ENCODE data around the gene CHRND.

GRCh38 chr2:232488721-232489300 is 37.1 kb upstream of the CHRND start:
- TF ChIP-seq CTCF (IDR thresholded peaks at IDR 0.05; ENCODE audit: poor library complexity, severe bottlenecking) (no peak), EZH2 (IDR thresholded peaks at IDR 0.05; ENCODE audit: borderline replicate concordance, insufficient read depth, low read length, poor library complexity, severe bottlenecking) (no peak)

All from neural cell (in vitro differentiated cells).